Testis (tissue), 2 donors: ENCODE measurements around the gene NUP93.

Experiments used
- POLR2A ChIP-seq: fragments of 450-650 bp; IDR thresholded peaks from one replicate; pipeline ENCODE4 v1.6.1; 2017; ENCODE audit warnings: antibody characterized with exemption, mild to moderate bottlenecking, moderate library complexity
- TF ChIP-seq, protein P1 (sequence below), 3 experiments: fragments of 450-650 bp in 2 of 3; fragments of 200-600 bp in 1 of 3; sonication (generic) in 1 of 3; IDR thresholded peaks; one replicate each; pipeline ENCODE4 v1.5.1; 2016 to 2019; ENCODE audit warnings: antibody characterized with exemption in 3 of 3, mild to moderate bottlenecking in 2 of 3, moderate library complexity in 1 of 3

DNA sequence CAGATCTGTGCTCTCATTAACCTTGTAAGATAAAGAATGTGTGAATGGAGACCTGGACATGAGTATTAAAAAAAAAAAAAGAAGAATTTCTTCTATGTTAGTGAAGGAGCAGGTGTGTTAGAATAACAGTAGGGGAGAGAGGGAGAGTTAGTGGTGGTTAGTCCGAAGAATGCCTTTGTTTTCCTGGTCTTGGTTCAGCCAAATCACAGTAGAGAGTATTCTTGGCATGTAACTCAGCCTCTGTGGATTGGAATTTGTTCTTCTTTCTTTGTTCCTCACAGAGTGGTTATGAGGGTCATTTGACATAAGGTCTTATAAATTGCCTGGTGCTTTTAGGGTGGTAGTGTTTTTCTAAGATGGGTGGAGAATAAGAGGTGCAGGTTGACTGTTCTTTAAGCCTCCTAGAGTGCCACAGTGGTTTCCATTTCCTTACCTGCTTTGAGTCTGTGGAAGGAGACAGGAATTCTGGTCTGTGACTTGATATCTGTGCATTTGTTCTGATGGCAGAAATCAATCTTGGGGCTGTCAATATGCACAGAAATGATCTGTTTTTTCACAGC lies 17.6 kb downstream of the NUP93 start:
- TF ChIP-seq, protein P1, sequence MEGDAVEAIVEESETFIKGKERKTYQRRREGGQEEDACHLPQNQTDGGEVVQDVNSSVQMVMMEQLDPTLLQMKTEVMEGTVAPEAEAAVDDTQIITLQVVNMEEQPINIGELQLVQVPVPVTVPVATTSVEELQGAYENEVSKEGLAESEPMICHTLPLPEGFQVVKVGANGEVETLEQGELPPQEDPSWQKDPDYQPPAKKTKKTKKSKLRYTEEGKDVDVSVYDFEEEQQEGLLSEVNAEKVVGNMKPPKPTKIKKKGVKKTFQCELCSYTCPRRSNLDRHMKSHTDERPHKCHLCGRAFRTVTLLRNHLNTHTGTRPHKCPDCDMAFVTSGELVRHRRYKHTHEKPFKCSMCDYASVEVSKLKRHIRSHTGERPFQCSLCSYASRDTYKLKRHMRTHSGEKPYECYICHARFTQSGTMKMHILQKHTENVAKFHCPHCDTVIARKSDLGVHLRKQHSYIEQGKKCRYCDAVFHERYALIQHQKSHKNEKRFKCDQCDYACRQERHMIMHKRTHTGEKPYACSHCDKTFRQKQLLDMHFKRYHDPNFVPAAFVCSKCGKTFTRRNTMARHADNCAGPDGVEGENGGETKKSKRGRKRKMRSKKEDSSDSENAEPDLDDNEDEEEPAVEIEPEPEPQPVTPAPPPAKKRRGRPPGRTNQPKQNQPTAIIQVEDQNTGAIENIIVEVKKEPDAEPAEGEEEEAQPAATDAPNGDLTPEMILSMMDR (IDR thresholded peaks at IDR 0.05), result no peak
- TF ChIP-seq POLR2A, result no peak
